Stimulated activated CD8-positive, alpha-beta memory T cell treated with anti-CD3 and anti-CD28 coated beads, Interleukin-2, amount 100 ng/mL, for 48 hours (primary cell): ENCODE measurements around the gene IBA57.

ENCODE experiments used
- DNase-seq, 2 donors: peaks; one replicate each; pipeline ENCODE4 v3.0.0-alpha.2; 2020; ENCODE audit warnings: low read depth in 2 of 2

Gene IBA57

DNA sequence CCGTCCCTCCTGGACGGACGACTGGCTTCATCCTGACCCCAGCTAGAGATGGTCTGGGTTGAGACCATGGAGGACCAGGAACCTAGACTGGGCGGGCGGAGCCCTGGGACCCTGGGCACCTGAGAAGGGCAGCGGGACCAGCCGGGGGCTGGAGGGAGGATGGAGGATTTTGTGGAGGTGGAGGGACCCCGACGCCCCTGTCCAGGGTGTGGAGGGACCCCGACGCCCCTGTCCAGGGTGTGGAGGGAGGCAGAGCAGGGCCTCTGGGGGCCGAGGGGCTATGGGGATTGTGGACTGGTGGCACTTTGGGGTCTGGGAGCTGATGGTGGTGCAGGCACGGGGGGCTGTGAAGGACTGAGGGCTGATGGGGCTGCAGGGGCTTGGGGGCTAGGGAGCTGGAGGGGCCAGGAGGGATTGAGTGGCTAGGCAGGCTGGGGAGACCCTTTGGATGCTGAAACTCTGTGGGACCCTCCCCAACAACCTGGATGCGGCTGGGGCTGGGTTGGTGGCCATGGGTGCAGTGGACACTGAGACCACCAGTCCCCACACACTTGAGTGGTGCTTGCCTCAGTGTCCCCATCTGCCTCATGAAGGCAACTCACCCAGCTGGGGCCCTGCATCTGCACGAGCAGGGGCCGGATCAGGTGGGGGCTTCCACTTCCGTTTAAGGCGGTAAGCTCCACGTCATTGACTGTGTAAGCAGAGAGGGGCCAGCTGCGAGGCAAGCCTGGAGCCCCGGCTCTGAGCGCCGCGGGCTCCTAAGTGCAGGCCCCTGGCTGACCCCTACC lies 8.5 kb upstream of the IBA57 start:
- DNase-seq: no peak

DNA sequence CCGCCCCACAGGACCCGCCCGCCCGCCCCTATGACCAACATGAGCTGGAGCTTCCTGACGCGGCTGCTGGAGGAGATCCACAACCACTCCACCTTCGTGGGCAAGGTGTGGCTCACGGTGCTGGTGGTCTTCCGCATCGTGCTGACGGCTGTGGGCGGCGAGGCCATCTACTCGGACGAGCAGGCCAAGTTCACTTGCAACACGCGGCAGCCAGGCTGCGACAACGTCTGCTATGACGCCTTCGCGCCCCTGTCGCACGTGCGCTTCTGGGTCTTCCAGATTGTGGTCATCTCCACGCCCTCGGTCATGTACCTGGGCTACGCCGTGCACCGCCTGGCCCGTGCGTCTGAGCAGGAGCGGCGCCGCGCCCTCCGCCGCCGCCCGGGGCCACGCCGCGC lies 7.9 kb upstream of the IBA57 start:
- DNase-seq: no peak

- no peak for DNase-seq
Measured at GRCh38 chr1:228158151-228159007, 7.2 kb upstream of the IBA57 start.

DNA sequence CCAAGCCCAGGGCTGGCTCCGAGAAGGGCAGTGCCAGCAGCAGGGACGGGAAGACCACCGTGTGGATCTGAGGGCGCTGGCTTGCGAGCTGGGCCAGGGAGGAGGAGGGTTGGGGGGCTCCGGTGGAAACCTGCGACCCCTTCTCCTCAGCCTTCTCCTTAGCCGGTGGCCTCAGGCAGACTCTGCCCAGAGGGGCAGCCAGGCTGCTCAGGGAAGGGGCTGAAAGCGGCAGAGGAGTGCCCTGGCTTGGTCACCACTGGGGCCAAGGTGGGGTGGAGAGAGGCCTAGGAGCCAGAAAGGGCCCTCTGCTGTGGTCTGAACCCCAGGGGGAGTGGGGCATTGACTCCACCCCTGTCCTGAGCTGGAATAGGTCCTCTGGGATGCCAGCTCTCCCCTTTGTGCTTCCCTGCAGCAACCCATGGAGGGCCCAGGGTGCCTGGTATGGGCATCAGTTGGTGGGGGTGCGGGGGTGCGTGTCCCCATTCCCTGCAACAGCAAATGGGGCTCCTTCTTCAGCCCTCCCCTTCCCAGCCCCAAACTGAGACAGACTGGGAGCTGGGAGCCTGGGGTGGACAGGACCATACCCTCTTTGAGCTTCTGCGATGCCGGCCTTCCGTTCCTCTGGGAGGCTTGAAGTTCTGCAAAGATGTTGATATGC lies 6.5 kb upstream of the IBA57 start:
- no peak for DNase-seq

GRCh38 chr1:228160201-228160761 lies 5.3 kb upstream of the IBA57 start:
- DNase-seq: no peak

DNA sequence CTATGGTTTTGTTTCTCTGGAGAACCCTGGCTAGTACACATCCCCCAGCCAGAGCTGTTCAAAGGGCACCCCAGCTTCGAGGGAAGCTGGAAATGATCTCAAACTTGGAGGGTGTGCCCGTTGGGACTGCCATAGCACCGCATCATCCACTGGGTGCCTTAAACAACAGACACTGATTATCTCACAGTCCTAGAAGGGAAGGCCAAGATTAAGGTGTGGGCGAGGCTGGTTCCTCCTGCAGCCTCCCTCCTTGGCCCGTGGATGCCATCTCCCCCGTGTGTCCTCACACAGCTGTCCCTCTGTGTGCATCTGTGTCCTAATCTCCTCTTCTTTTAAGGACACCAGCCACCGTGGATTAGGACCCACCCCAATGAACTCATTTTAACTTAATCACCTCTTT lies 4.2 kb upstream of the IBA57 start:
- no peak for DNase-seq

DNA sequence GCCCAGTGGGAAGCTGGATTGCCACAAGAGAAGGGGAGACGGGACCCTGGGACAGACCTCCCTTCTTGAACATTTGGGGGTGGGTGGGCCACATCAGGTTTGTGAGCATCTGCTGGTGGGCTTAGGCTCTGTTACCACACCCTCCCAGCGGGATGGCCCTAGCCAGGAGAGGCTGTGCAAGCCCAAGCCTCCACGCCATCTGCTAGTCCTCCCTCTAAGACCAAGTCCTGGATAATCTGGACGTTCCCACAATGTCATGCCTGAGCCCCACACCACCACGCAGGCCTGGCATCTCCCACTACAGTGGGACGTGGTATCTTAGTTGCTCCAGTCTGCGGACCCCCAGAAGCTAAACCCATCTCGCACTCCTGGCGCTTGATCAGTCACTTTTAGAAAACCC lies 3.7 kb upstream of the IBA57 start:
- no peak for DNase-seq

- DNase-seq: no peak
Measured at GRCh38 chr1:228162286-228163006, 3.2 kb upstream of the IBA57 start.

DNA sequence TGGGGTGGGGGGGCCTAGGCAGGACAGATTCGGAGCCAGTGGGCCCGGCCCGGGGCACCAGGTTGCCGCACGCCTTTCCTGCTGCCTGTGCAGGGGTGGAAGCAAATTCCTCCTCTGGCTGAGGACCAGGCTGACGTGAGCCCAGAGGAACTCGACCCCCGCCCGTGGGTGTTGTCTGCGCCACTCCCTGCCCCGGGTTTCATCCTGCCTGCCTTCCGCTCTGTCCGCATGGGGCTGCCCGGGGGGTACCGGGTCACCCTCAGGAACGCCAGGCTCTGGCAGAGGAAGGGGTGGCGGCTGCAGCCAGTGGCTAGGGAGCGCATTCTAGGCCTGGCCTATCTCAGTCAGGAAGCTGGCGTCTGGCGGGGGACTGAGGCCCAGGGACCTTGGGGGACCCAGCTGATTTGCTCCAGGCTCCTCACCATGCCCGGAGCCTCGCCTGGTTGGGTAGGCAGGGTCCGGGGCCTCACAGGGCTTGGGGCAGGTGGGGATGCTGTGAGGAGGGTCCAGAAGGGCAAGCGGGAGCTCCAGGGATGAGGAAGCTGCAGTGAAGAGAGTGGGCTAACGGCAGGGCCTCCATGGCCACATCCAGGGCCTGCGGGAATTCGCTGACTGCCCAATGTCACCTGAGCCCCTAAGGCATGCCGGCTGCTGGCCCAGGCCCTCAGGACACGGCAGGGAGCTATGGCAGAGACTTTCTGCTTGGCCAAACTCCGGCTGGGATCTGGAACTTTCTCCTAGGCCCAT lies 2.4 kb upstream of the IBA57 start:
- DNase-seq: no peak

DNA sequence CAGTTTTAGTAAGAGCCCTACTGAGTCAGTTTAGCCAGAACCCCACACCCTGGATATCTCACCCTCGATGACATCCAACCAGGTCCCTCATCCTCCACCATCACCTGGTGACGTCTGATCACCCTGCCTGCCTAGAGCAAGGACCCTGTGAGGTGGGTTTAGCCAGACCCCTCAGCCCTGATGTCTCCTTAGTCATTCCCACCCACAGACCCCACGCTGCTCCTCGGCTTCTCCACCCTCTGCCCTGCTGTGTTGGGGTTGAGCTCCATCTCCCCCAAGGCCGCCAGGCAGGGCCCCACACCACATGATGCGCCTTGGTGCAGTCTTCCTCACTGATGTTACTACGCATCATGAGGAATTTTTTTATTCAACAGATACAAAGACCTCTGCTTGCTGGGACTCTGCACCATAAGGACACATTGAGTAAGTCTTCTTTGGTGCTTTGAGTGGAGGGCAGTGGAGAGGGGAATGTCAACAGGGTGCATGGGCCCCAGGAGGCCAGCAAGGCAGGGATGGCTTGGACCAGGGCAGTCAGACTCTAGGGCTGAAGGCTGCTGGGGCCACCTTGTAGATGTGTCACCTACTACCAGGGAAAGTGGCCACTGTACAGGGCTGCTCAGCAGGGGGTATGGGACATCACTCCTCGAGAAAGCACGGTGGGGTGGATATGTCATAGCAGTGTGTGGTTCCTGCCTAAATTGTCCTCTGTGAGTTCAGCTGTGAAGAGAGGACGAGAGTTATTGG lies 1.7 kb upstream of the IBA57 start:
- no peak for DNase-seq

- no peak for DNase-seq
Measured at GRCh38 chr1:228164561-228165371, 838 bp upstream of the IBA57 start.

DNA sequence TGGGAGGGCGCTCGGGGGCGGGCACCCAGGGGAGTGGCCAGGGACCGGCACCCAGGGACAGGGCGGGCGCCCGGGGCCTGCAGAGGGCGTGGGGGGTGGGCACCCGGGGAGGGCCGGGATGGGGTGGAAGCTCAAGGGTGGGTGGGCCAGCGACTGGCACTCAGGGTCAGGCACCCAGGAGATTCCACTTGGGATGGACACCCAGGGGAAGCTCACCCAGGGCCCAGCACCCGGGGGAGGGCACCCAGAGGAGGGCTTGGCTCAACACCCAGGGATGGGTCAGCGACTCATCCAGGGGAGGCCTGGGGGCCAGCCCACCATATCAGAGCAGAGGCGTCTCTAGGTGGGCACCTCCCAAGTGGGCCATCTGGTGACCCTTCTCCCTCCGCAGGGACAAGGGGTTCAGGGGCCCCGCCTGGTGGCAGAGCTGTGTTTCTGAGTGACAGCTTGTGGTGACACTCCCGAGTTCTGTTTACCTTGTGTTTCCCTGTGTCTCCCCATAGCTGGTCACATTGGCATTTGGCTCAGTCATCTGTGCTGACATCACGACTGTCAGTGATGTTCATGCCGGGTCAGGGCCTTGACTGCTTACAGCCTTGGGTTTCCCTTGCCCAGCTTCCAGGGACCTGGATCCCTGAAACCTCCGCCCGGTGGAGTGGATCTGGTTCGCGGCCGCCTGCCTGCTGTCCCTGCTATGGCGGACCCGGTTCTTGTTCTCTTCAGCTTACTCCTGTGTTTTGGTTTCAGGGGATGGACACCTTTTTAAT lies 749 bp downstream of the IBA57 start:
- DNase-seq: peak; percentile 14 to 33

DNA sequence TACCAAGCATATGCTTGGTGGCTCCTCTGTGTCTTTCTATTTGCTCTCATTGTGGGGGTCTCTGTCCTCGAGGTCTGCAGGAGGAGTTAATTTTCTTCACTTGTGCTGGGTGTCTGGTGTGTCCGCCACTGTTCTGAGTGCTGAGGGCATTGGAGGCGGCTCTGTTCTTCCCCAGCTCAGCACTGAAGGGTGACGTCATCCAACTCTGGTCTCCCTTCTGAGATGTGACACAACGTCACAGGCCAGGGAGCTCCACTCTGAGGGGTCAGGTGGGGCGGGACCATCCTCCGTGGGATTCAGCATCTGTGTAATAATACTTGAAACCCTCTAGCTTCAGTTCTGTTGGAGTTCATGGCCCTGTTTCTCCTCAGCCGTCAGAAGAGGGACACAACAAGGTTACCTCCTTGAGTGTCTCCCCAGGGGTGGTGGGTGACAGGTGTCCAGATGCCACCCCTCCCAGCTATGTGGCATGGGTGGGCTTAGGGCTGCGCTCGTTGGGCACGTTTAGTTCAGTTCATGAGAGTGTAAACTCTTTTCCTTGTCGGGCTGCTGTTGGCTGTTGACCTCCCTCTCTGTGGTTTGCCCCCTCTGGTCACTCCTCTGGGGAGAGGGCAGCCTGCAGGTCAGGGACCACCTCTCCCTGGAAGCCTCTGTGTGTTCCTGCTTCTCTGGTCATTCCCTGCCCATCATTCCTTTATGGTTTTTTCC lies 3.1 kb downstream of the IBA57 start:
- DNase-seq: no peak

- no peak for DNase-seq
Measured at GRCh38 chr1:228169345-228169744, 3.7 kb downstream of the IBA57 start.

GRCh38 chr1:228170666-228171065 lies 5.1 kb downstream of the IBA57 start:
- no peak for DNase-seq

DNA sequence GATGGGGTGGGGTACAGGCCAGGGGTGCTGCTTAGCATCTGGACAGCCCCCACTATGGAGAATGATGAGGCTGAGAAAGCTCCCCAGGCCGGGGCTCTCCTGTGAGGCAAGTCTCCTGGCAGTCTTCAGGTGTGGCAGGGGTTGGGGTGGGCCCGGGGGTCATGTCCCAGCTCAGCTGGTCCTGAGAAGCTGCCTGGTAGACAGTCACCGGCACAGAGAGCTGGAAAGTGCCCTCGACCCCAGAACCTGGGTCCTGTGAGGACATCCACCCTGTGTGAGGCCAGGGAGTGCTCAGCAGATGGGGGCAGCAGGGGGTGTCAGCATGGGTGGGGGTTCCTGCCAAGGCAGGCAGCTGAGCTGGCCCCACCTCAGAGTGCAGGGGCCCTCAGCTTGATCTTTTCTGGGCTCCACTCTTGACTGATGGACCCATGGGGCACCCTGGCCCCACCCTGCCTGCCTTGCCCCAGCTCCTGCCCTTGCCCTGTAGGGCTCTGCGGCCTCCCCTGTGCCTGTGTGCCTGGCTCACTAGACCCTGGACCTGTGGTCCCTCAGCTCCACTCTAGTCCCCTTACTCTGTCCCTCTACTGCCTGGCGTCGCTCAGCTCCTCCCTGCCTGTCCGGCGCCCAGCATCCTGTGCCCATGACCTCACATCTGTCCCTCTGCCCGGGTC lies 5.8 kb downstream of the IBA57 start:
- no peak for DNase-seq
